HG03575 (cell line): ENCODE measurements around the gene SRD5A1.

Source experiments
- ATAC-seq: cut with Tn5 transposase; IDR thresholded peaks from one replicate; pipeline ENCODE4 v1.9.1; 2021; ENCODE audit not compliant: unreplicated experiment, insufficient number of reproducible peaks, low FRiP score; ENCODE audit errors: extremely low read depth

Gene SRD5A1

DNA sequence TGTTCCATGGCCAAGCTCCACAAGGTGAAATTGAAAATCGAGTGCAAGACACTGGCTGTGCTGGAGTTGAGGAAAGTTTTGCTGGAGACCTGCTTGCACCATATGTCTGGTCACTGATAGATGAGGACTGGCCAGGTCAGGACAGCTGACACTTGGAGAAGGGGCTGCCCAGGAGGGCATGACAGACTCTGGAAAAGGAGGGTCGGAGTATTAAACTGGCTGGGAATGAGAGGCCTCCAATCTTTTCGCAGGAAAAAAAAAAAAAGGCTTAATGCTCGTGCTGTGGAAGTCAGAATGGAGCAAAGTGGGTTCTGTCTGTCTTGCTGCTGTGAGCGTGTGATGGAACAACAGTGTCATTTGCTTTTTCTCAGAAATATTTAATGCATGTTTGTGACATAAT, 85.5 kb downstream of the SRD5A1 start:
- ATAC-seq = no peak

DNA sequence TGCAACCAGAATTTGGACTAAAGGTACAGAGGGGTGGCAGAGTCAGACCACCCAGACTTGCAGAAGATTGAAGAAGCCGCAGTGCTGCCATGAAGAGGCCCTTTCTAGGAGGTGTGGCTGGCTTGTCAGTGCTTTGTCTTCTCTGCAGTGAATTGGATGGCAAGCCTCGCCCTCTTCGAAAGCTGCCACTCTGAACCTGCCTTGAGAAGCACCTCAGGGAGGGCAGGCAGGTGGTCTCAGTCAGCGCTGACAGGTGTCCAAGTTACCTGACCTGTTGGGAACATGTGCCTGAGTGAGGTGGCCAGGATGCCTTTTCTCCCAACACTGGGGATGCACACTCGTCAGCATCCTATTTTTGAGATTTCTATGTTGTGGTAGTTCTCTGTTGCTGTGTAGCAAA, 86.2 kb downstream of the SRD5A1 start:
- no peak for ATAC-seq

DNA sequence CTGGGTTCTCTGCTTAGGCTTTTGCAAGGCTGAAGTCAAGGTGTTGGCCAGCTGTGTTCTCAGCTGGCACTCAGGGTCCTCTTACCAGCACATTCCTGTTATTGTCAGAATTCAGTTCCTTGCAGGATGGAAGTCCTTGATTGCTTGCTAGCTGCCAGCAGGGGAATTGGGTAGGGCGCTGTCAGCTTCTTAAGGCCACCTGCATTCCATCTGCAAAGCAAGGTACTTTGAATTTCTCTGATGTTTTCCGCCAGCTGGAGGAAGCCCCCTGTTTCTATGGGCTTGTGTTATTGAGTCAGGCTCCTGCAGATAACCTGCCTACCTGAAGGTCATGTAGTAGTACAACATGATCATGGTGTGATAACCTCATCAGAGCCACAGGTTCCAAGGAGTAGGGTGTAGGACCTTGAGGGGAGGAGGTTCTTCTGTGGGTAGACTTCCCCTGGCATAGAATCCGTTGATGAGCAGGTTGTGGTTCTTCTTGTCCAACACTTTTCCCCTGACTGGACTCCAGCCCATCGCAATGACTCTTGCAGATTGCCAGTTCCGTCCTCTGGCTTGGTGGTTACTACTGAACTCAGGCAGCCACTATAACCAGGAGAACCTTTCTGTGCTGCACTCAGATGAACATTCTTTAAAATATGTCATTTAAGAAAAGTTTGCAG, 86.8 kb downstream of the SRD5A1 start:
- ATAC-seq = no peak

DNA sequence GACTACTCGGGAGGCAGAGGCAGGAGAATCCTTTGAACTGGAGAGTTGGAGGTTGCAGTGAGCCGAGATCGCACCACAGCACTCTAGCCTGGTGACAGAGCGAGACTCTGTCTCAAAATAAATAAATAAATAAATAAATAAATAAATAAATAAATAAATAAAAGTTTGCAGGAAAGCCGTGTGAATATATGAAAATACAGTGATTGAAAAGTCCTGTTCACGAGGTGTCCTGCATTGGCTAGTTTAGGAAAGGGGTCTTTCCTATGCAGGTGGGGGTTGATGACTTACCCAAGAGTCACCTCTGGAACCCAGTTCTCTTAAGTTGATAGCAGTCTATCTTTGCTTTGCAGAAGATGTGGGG, 87.3 kb downstream of the SRD5A1 start:
- no peak for ATAC-seq

DNA sequence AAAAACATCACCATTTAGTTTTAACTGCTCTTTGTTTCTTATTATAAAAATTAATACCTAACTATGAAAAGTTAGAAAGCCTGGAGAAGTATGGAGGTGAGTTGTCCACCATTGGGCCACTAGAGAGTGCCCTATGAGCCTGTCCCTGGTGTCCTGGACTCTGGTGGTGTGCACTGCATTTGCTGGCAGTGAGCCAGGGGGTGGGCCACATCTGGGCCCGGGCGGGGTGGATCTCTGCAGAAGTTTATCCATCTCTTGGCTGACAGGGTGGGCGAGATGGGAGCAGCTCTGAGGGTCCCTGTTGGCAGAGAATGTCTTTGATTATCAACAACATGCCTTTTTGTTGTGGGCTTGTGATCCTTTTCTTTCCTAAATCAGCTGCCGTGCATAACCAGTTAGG, 88.2 kb downstream of the SRD5A1 start:
- ATAC-seq = no peak

DNA sequence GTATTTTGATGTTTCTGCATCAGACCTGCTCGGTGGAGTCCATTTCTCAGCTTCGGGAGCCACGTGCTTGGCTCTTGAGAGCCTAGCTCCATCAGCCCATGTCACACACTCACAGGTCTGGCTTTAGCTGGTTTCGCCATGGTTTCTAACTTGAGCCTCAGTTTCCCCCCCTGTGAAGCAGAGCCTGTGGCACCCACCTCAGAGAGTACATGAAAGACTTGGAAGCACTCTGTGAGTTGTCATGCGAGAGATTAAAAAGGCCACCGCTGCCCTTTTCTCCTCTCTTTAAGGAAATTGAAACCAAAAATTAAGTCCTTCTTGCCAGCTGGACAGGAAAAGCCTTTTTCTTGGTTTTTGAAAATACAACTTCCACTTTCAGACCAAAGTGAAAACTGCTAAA, 88.8 kb downstream of the SRD5A1 start:
- no peak for ATAC-seq

DNA sequence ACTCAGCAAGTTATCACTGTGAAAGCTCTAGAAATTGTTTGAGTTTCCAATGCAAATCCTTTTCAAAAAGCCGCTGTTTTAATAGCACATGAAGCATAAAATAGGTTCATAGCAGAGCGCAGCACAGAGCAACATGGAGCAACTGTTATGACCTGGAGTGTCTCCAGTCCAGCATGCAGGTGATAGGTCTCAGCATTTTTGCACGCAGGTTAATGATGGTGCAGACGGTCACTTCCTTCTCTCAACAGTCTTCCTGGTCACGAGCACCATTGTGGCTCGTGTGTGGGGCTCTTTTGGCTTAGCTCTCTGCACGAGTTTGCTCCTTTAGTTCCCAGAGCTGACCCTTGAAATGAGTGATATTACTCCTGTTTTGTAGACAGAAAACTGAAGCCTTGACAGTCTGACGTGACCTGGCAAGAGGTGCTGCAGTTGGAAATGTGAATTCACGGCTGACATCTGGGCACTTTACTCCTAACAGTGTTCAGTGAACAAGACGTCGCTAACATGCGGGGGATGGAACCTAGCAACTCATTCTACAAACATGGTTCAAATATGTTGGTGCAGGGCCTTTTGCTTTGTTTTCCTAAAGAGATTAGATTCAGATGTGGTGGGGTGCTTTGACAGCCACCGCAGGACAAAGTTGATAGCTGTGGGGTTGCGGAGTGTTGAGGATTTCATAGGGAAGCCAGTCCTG, 90.0 kb downstream of the SRD5A1 start:
- ATAC-seq = no peak

DNA sequence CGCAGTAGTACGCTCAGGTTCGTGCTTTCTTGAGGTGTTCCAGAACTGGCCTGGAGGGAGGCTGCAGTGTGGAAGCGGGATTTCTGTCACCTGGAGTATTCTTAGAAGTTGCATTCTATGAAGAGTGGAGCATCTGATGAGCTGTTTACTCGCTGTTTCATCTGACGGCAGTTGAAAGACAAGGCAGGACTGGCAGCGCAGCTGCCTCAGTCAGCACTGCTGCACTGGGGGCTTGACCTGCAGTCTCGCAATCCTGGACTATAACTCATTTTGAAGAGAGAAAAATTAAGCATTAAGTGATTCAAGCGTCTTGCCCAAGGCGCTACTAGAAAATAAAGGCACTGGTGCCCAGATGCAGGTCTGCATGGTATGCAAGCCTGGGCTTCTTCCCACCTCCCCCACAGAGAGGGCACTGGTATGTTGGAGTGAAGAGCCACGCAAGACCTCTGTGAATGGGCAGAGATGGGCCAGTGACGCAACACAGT, 90.6 kb downstream of the SRD5A1 start:
- ATAC-seq = no peak
